ENCODE measurements around the gene CASZ1.

- no peak for TF ChIP-seq CTCF (conservative IDR thresholded peaks at IDR 0.05)
- no peak for TF ChIP-seq EZH2 (IDR thresholded peaks at IDR 0.05; ENCODE audit: low read depth)
Observed at GRCh38 chr1:10687782-10688408, 108.6 kb downstream of the CASZ1 start.

All from PC-9 (cell line).